GM23338 (cell line): ENCODE results near the gene TNFRSF19. TPM values are rescaled to one million over a fixed set of nuclear protein-coding genes. Genes with fewer than 3 reads are reported as not detected.

Experiments
- ATAC-seq: fragments of 200-7000 bp; cut with Tn5 transposase; 3 replicates; pipeline ENCODE4 v1.9.1; 2020
- DNase-seq: peaks from one replicate; pipeline ENCODE4 v3.0.0-alpha.2; 2015; ENCODE audit warnings: low spot score
- H2AFZ ChIP-seq: fragments of 200-600 bp; sonication (generic); 2 replicates; pipeline ENCODE4 v1.8.0; 2016; ENCODE audit warnings: antibody characterized with exemption, mild to moderate bottlenecking, moderate library complexity
- H3F3A ChIP-seq: fragments of 200-600 bp; sonication (generic); replicated peaks from 2 replicates; pipeline ENCODE4 v1.8.0; 2017; ENCODE audit warnings: antibody characterized with exemption, mixed run types, low read depth
- H3K27ac ChIP-seq: fragments of 200-600 bp; sonication (generic); 2 replicates; pipeline ENCODE4 v1.6.1; 2016; ENCODE audit warnings: low read depth
- H3K27me3 ChIP-seq: fragments of 200-600 bp; sonication (generic); 2 replicates; pipeline ENCODE4 v1.8.0; 2016; ENCODE audit warnings: mild to moderate bottlenecking, mixed run types, moderate library complexity; ENCODE audit not compliant: insufficient read depth
- H3K36me3 ChIP-seq: fragments of 200-600 bp; sonication (generic); 2 replicates; pipeline ENCODE4 v1.8.0; 2016; ENCODE audit warnings: mild to moderate bottlenecking; ENCODE audit not compliant: insufficient read depth
- H3K4me1 ChIP-seq: fragments of 200-600 bp; sonication (generic); 2 replicates; pipeline ENCODE4 v1.8.0; 2016; ENCODE audit warnings: mild to moderate bottlenecking, moderate library complexity; ENCODE audit not compliant: insufficient read depth
- H3K4me2 ChIP-seq: fragments of 200-600 bp; sonication (generic); 2 replicates; pipeline ENCODE4 v1.7.1; 2017; ENCODE audit warnings: mixed run types
- H3K4me3 ChIP-seq: fragments of 200-600 bp; sonication (generic); 2 replicates; pipeline ENCODE4 v1.6.1; 2016; ENCODE audit warnings: mixed run types
- H3K79me2 ChIP-seq: fragments of 200-600 bp; sonication (generic); replicated peaks from 2 replicates; pipeline ENCODE4 v1.8.0; 2017; ENCODE audit warnings: mild to moderate bottlenecking; ENCODE audit not compliant: insufficient read depth
- H3K9me2 ChIP-seq: fragments of 200-600 bp; sonication (generic); 2 replicates; pipeline ENCODE4 v1.8.0; 2017; ENCODE audit not compliant: insufficient read depth
- H4K20me1 ChIP-seq: fragments of 200-600 bp; sonication (generic); replicated peaks from 2 replicates; pipeline ENCODE4 v1.8.0; 2017; ENCODE audit warnings: mild to moderate bottlenecking; ENCODE audit not compliant: insufficient read depth
- H3K27ac Mint-ChIP-seq: 2 replicates; pipeline ENCODE4 v1.8.0; 2020; ENCODE audit warnings: inconsistent platforms, mild to moderate bottlenecking, moderate library complexity, mixed read lengths
- H3K27me3 Mint-ChIP-seq: 3 replicates; pipeline ENCODE4 v1.8.0; 2022; ENCODE audit warnings: low read depth, mild to moderate bottlenecking, moderate library complexity, mixed read lengths, inconsistent platforms; ENCODE audit not compliant: insufficient read depth, poor library complexity
- H3K36me3 Mint-ChIP-seq: 3 replicates; pipeline ENCODE4 v1.8.0; 2021; ENCODE audit warnings: low read depth, mild to moderate bottlenecking, inconsistent platforms, moderate library complexity, mixed read lengths
- H3K4me1 Mint-ChIP-seq: 3 replicates; pipeline ENCODE4 v1.8.0; 2020; ENCODE audit warnings: mild to moderate bottlenecking, inconsistent platforms, mixed read lengths
- H3K4me3 Mint-ChIP-seq: 3 replicates; pipeline ENCODE4 v1.8.0; 2021; ENCODE audit warnings: moderate library complexity, mild to moderate bottlenecking, inconsistent platforms, mixed read lengths
- H3K9me3 Mint-ChIP-seq: 3 replicates; pipeline ENCODE4 v1.8.0; 2020; ENCODE audit warnings: moderate library complexity, mild to moderate bottlenecking, inconsistent platforms, mixed read lengths
- CREB1 ChIP-seq: fragments of 250-450 bp; sonication (Bioruptor Pico); IDR thresholded peaks from 2 replicates; pipeline ENCODE4 v1.5.0; 2020; ENCODE audit warnings: low read depth, mild to moderate bottlenecking, moderate library complexity
- CTCF ChIP-seq, 2 experiments: fragments of 200-600 bp in 1 of 2; sonication (generic) in 1 of 2; conservative IDR thresholded peaks; 2 replicates each; pipeline versions ENCODE4 v1.5.1 to v1.6.1; 2016 to 2017; ENCODE audit warnings: antibody characterized with exemption in 2 of 2, low read depth in 2 of 2, mild to moderate bottlenecking in 2 of 2, moderate library complexity in 1 of 2
- ETS1 ChIP-seq: IDR thresholded peaks from 2 replicates; pipeline ENCODE4 v1.6.1; 2016; ENCODE audit warnings: antibody characterized with exemption
- EZH2 ChIP-seq: fragments of 200-600 bp; sonication (generic); IDR thresholded peaks from one replicate; pipeline ENCODE4 v1.8.0; 2017; ENCODE audit warnings: antibody characterized with exemption, mild to moderate bottlenecking, low read depth; ENCODE audit not compliant: unreplicated experiment
- EZH2phosphoT487 ChIP-seq: fragments of 200-600 bp; sonication (generic); IDR thresholded peaks from one replicate; pipeline ENCODE4 v1.8.1; 2018; ENCODE audit warnings: antibody characterized with exemption; ENCODE audit not compliant: unreplicated experiment
- POLR2AphosphoS5 ChIP-seq: IDR thresholded peaks from 2 replicates; pipeline ENCODE4 v1.6.1; 2016; ENCODE audit warnings: antibody characterized with exemption, low read depth
- REST ChIP-seq: IDR thresholded peaks from one replicate; pipeline ENCODE4 v1.6.1; 2018; ENCODE audit warnings: antibody characterized with exemption; ENCODE audit not compliant: unreplicated experiment
- STAT1 ChIP-seq: IDR thresholded peaks from one replicate; pipeline ENCODE4 v1.6.1; 2016; ENCODE audit warnings: antibody characterized with exemption; ENCODE audit not compliant: unreplicated experiment
- ZNF114 ChIP-seq: fragments of 250-450 bp; sonication (Bioruptor Pico); IDR thresholded peaks from 2 replicates; pipeline ENCODE4 v1.5.0; 2020; ENCODE audit warnings: mild to moderate bottlenecking, moderate library complexity
- ZNF331 ChIP-seq: fragments of 250-450 bp; sonication (Bioruptor Pico); IDR thresholded peaks from 2 replicates; pipeline ENCODE4 v1.5.0; 2020; ENCODE audit warnings: low read depth, mild to moderate bottlenecking, moderate library complexity
- ZNF462 ChIP-seq: fragments of 250-450 bp; sonication (Bioruptor Pico); IDR thresholded peaks from 2 replicates; pipeline ENCODE4 v1.5.0; 2020; ENCODE audit warnings: mild to moderate bottlenecking, moderate library complexity
- polyA plus RNA-seq: library from polyadenylated mRNA; unstranded; fragments of >200 nt; fragmentation: Nextera tagmentation; extraction: Ambion mirVana; gene quantifications from 2 replicates; pipeline ENCODE4 v1.2.1, GENCODE V29; 2016
- total RNA-seq: library from RNA; depleted of rRNA; stranded (reverse); fragments of >200 nt; shearing (Covaris generic); gene quantifications from 2 replicates; pipeline ENCODE4 v1.2.3, GENCODE V29; 2014

Gene TNFRSF19
- total and polyA plus RNA-seq, 2 experiments from 2014 or later = 0.21 to 0.35 TPM

GRCh38 chr13:23618341-23618740, 48.1 kb downstream of the TNFRSF19 start:
- no peak overlapping the region for H2AFZ ChIP-seq
- no peaks in the 10 kb centered on the region for H3K36me3 ChIP-seq
- Mint-ChIP-seq H3K4me1 (peaks cover 5% of the 10 kb centered on the region), H3K27me3 (no peaks in the 10 kb centered on the region), H3K9me3 (no peaks in the 10 kb centered on the region; the same call in 2 of the 3 replicates), H3K4me3 (no peak overlapping the region), H3K36me3 (no peaks in the 10 kb centered on the region; the same call in 2 of the 3 replicates), H3K27ac (no peak overlapping the region)
- DNase-seq = peak; percentile 30
- no peak overlapping the region for H3K4me3 ChIP-seq
- H4K20me1 ChIP-seq = no peaks in the 10 kb centered on the region
- no peak for ATAC-seq
- TF ChIP-seq STAT1 = no peak
- no peak for TF ChIP-seq ZNF462
- no peak for TF ChIP-seq ZNF331 (CRISPR knock-in tag)
- TF ChIP-seq EZH2phosphoT487 = no peak
- no peak for TF ChIP-seq EZH2
- no peak for TF ChIP-seq POLR2AphosphoS5
- no peak for TF ChIP-seq ETS1
- TF ChIP-seq CTCF (conservative IDR thresholded peaks at IDR 0.05; ENCODE audit: low read depth in 2 of 2) = no peak
- TF ChIP-seq ZNF114 = no peak
- TF ChIP-seq REST = no peak
- no peak for TF ChIP-seq CREB1 (CRISPR knock-in tag)
- H3K79me2 ChIP-seq = no peaks in the 10 kb centered on the region
- no peaks in the 10 kb centered on the region; the same call in 1 of the 2 replicates for H3K4me1 ChIP-seq
- no peaks in the 10 kb centered on the region for H3K27me3 ChIP-seq
- no peak overlapping the region for H3K4me2 ChIP-seq
- no peaks in the 10 kb centered on the region for H3K9me2 ChIP-seq
- no peaks in the 10 kb centered on the region for H3F3A ChIP-seq
- H3K27ac ChIP-seq = no peak overlapping the region
